Kidney epithelial cell (primary cell): ENCODE measurements around the gene RCAN1. TPM values are rescaled to one million over a fixed set of nuclear protein-coding genes. Genes with fewer than 3 reads are reported as not detected.

ENCODE experiments used
- DNase-seq: peaks from one replicate; pipeline ENCODE4 v3.0.0-alpha.2; 2010; ENCODE audit warnings: low read depth
- H3K27me3 ChIP-seq: 2 replicates; pipeline ENCODE4 v1.6.0; 2011; ENCODE audit warnings: low read length; ENCODE audit not compliant: control insufficient read depth, insufficient read depth
- H3K36me3 ChIP-seq: 2 replicates; pipeline ENCODE4 v1.5.1; 2011; ENCODE audit warnings: low read length; ENCODE audit not compliant: control insufficient read depth, insufficient read depth
- H3K4me3 ChIP-seq: 2 replicates; pipeline ENCODE4 v1.5.1; 2011; ENCODE audit warnings: low read depth, mild to moderate bottlenecking, control low read depth, low read length
- total RNA-seq: library from RNA; depleted of rRNA; stranded (reverse); fragments of >200 nt; gene quantifications from 2 replicates; pipeline ENCODE4 v1.2.3, GENCODE V29; 2015
- TF ChIP-seq, protein P1 (sequence below): IDR thresholded peaks from 2 replicates; pipeline ENCODE4 v1.5.1; 2011; ENCODE audit warnings: mild to moderate bottlenecking, moderate library complexity, low read length, control low read depth, inconsistent platforms; ENCODE audit not compliant: insufficient read depth, poor library complexity, severe bottlenecking

Gene RCAN1
- total RNA-seq, 1 donor from 2014 or later, result 82.4 TPM

- TF ChIP-seq, protein P1, sequence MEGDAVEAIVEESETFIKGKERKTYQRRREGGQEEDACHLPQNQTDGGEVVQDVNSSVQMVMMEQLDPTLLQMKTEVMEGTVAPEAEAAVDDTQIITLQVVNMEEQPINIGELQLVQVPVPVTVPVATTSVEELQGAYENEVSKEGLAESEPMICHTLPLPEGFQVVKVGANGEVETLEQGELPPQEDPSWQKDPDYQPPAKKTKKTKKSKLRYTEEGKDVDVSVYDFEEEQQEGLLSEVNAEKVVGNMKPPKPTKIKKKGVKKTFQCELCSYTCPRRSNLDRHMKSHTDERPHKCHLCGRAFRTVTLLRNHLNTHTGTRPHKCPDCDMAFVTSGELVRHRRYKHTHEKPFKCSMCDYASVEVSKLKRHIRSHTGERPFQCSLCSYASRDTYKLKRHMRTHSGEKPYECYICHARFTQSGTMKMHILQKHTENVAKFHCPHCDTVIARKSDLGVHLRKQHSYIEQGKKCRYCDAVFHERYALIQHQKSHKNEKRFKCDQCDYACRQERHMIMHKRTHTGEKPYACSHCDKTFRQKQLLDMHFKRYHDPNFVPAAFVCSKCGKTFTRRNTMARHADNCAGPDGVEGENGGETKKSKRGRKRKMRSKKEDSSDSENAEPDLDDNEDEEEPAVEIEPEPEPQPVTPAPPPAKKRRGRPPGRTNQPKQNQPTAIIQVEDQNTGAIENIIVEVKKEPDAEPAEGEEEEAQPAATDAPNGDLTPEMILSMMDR, result peak; percentile 93
These were observed 11.8 kb downstream of the RCAN1 start for GRCh38 chr21:34603002-34603709.

DNA sequence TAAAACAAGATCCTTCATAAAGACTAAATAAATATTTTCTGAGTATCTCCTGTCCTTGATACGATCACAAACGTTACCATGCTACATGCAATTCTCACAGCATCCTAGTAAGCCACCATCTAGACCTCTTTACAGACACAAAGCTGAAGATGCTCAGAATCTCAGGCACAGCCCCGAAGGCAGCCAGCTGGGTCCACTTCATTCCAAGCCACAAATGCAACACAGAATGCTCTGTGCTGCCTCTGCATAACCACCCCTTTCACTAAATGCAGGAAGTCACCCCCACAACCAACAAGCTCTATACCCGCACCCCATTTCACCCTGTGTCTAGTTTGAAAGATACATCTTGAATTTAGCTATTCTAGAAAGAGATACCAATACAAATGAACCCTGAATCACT is 12.9 kb downstream of the RCAN1 start:
- TF ChIP-seq, protein P1, result no peak
- H3K4me3 ChIP-seq, result no peak overlapping the region
- no peaks in the 10 kb centered on the region for H3K36me3 ChIP-seq
- H3K27me3 ChIP-seq, result no peaks in the 10 kb centered on the region
- no peak for DNase-seq

More at GRCh38 chr21:34603002-34603709, 11.8 kb downstream of the RCAN1 start:
- no peaks in the 10 kb centered on the region for H3K27me3 ChIP-seq
- H3K36me3 ChIP-seq, result no peaks in the 10 kb centered on the region
- DNase-seq, result no peak
- no peak overlapping the region for H3K4me3 ChIP-seq

DNA sequence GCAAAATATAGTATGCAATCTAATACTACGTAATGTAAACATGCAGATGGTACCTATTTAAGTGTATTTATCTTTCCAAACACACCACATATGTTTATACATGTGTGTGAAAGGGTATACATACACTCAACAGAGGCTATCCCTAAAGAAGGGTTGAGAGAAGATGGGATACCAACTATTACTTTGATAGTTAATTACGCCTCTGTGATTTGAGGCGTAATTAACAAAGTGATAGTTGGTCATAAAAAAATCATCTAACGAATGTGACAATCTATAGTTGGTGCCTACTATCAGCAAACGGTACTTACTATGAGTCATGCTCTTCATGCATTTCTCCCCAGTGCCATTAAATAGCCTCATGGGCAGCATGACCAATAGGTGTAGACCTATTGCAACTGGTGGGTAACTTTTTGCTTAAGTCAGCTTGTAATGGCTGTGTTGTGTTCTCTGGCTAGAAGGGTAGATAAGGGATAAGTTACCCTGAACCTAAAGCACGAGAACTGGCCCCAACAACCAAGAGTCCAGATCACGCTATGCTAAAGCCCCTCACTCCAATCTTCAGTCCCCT is 15.3 kb downstream of the RCAN1 start:
- TF ChIP-seq, protein P1, result no peak
- Histone ChIP-seq H3K27me3 (no peaks in the 10 kb centered on the region), H3K36me3 (no peaks in the 10 kb centered on the region), H3K4me3 (no peak overlapping the region)
- no peak for DNase-seq

- no peak for DNase-seq
- TF ChIP-seq, protein P1, result no peak
- Histone ChIP-seq H3K27me3 (no peaks in the 10 kb centered on the region), H3K36me3 (no peaks in the 10 kb centered on the region), H3K4me3 (no peak overlapping the region)
These were observed 15.9 kb downstream of the RCAN1 start for GRCh38 chr21:34598931-34599400.

GRCh38 chr21:34597406-34597805 is 17.5 kb downstream of the RCAN1 start:
- Histone ChIP-seq H3K27me3 (no peaks in the 10 kb centered on the region), H3K36me3 (no peaks in the 10 kb centered on the region), H3K4me3 (no peak overlapping the region)
- TF ChIP-seq, protein P1, result no peak
- no peak for DNase-seq
